HepG2 (cell line): ENCODE results near the gene SMAD7. TPM values are rescaled to one million over a fixed set of nuclear protein-coding genes. Genes with fewer than 3 reads are reported as not detected.
A peak's percentile ranks its signal among the peaks of the same experiment; 100 is the strongest.

Experiments
- ADNP ChIP-seq: sonication (generic); formaldehyde crosslinking; IDR thresholded peaks from 2 replicates; pipeline ENCODE4 v1.4.0; 2020; ENCODE audit warnings: missing genetic modification reagents
- CSRNP2 ChIP-seq: sonication (generic); formaldehyde crosslinking; conservative IDR thresholded peaks from 2 replicates; pipeline ENCODE4 v1.8.0; 2022; ENCODE audit warnings: low read depth, missing genetic modification reagents
- HNRNPL ChIP-seq: fragments of 200-400 bp; formaldehyde crosslinking; IDR thresholded peaks from 2 replicates; pipeline ENCODE4 v1.6.1; 2017; ENCODE audit warnings: mild to moderate bottlenecking, low read depth, low read length
- MAFF ChIP-seq: IDR thresholded peaks from 2 replicates; pipeline ENCODE4 v1.6.1; 2011; ENCODE audit warnings: low read depth, low read length, improper control_type of control experiment
- MXD4 ChIP-seq: IDR thresholded peaks from 2 replicates; pipeline ENCODE4 v1.6.1; 2016; ENCODE audit warnings: mild to moderate bottlenecking, missing biosample characterization, missing genetic modification reagents
- NR2F1 ChIP-seq, 2 experiments: fragments of 450-650 bp in 1 of 2; formaldehyde crosslinking in 1 of 2; IDR thresholded peaks; 2 replicates each; pipeline versions ENCODE4 v1.5.0 to v1.6.1; 2016 to 2020; ENCODE audit warnings: mild to moderate bottlenecking in 1 of 2, missing compliant biosample characterization in 1 of 2, missing genetic modification reagents in 1 of 2, moderate library complexity in 1 of 2
- WIZ ChIP-seq: sonication (generic); formaldehyde crosslinking; IDR thresholded peaks from 2 replicates; pipeline ENCODE4 v1.5.1; 2020; ENCODE audit warnings: mild to moderate bottlenecking, missing genetic modification reagents
- ZFX ChIP-seq: sonication (generic); formaldehyde crosslinking; IDR thresholded peaks from 2 replicates; pipeline ENCODE4 v1.4.0; 2020; ENCODE audit warnings: mild to moderate bottlenecking, low read depth, missing genetic modification reagents, moderate library complexity
- ZNF230 ChIP-seq: sonication (generic); formaldehyde crosslinking; IDR thresholded peaks from 2 replicates; pipeline ENCODE4 v1.4.0; 2020; ENCODE audit warnings: mild to moderate bottlenecking, missing genetic modification reagents
- ZNF350 ChIP-seq: sonication (generic); formaldehyde crosslinking; IDR thresholded peaks from 2 replicates; pipeline ENCODE4 v1.4.0; 2020; ENCODE audit warnings: mild to moderate bottlenecking, low read depth, missing genetic modification reagents, borderline replicate concordance
- ZNF572 ChIP-seq: sonication (generic); formaldehyde crosslinking; IDR thresholded peaks from 2 replicates; pipeline ENCODE4 v1.5.1; 2020; ENCODE audit warnings: mild to moderate bottlenecking, missing genetic modification reagents
- ZNF770 ChIP-seq: sonication (generic); formaldehyde crosslinking; IDR thresholded peaks from 2 replicates; pipeline ENCODE4 v1.5.0; 2020; ENCODE audit warnings: mild to moderate bottlenecking, missing genetic modification reagents
- ZSCAN5A ChIP-seq: sonication (generic); formaldehyde crosslinking; IDR thresholded peaks from 2 replicates; pipeline ENCODE4 v1.8.0; 2022; ENCODE audit warnings: mild to moderate bottlenecking, missing genetic modification reagents, borderline replicate concordance
- polyA plus RNA-seq, 8 experiments: library from polyadenylated mRNA; depleted of rRNA in 3 of 8; stranded (reverse) in 7 of 8; unstranded in 1 of 8; fragments of >200 nt; fragmentation: Illumina TruSeq in 4 of 8; extraction: Trizol in 4 of 8; gene quantifications; 2 replicates each; pipeline versions ENCODE4 v1.2.1 to v1.2.3, GENCODE V29; 2011 to 2016; ENCODE audit warnings: low read depth in 4 of 8, missing spikeins in 1 of 8, mixed read lengths in 1 of 8; ENCODE audit not compliant: insufficient read depth in 1 of 8
- total RNA-seq, 5 experiments: library from RNA; depleted of rRNA; stranded (reverse); fragments of >200 nt; fragmentation: Illumina TruSeq; extraction: Trizol; gene quantifications; 2 replicates each; pipeline ENCODE4 v1.2.3, GENCODE V29; 2016; ENCODE audit warnings: low read depth in 1 of 5
- TF ChIP-seq, protein P1 (sequence below): IDR thresholded peaks from 2 replicates; pipeline ENCODE4 v1.6.1; 2012; ENCODE audit warnings: low read depth, low read length, improper control_type of control experiment
- TF ChIP-seq, protein P2 (sequence below): sonication (generic); formaldehyde crosslinking; IDR thresholded peaks from 2 replicates; pipeline ENCODE4 v1.9.0; 2021; ENCODE audit warnings: missing genetic modification reagents, borderline replicate concordance
- TF ChIP-seq, protein P3 (sequence below): sonication (generic); formaldehyde crosslinking; IDR thresholded peaks from 2 replicates; pipeline ENCODE4 v1.4.0; 2020; ENCODE audit warnings: mild to moderate bottlenecking, missing genetic modification reagents

SMAD7 gene
- total and polyA plus RNA-seq, 2 of the 13 experiments (the other 11 are each of a cell fraction or from before 2014, with no cell fraction given): 17.4 to 24.7 TPM

DNA sequence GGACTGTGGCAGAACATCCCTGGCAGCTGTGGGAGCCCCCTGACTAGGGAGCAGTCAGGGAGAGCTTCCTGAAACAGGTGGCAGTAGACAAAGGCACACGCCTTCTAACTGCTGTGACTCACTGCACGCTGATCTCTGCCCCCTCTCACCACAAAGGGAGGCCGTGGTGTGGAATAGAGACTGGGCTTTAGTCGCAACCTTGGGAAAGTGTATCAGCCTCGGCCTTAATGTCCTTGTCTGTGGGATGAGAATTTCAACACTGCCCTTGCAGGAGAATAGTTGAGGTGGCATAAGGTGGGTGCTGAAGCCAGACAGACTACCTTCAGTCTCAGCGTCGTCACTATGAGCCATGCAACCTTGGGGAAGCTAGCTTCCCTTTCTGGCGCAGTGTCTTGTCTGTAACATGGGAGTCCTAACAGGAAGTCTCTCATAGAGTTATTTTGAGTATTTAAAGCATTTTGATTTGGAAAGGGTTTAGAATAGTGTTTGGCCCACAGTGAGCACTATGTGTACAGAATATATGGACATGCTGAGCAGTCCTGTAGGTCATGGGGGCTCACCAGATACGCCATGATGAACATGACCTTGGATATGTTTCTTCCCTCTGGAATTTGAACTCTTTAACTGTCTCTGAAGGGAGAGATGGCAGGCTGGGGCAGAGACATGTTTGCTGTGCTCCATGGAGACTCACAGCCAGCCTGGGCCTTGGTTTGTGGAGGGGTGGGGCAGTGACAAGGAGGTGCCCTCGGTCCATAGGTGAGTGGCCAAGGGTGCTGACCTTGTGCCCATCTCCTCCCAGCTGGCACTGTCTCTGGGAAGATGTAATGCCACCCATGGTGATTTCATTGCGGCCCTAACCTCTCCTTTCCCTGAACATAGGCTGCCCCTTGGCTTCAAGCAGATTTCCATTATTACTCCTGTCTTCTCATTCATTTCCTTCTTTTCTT is 29.5 kb upstream of the SMAD7 start (continued):
- TF ChIP-seq ZNF770 (CRISPR knock-in tag) (peak; percentile 67), ZNF350 (CRISPR knock-in tag) (no peak), MXD4 (no peak), ZSCAN5A (CRISPR knock-in tag) (no peak), ADNP (CRISPR knock-in tag) (peak; percentile 54; the same call in 1 of the 2 replicates), WIZ (no peak), CSRNP2 (no peak), ZNF230 (no peak), ZNF572 (CRISPR knock-in tag) (no peak), ZFX (CRISPR knock-in tag) (peak; percentile 51), NR2F1 (CRISPR knock-in tag; IDR thresholded peaks at IDR 0.05) (peak in 1 of 2 experiments; percentile 76; a peak in 1 of 4 replicates), MAFF (no peak), HNRNPL (peak; percentile 70; the same call in 1 of the 2 replicates)
- TF ChIP-seq, protein P1, sequence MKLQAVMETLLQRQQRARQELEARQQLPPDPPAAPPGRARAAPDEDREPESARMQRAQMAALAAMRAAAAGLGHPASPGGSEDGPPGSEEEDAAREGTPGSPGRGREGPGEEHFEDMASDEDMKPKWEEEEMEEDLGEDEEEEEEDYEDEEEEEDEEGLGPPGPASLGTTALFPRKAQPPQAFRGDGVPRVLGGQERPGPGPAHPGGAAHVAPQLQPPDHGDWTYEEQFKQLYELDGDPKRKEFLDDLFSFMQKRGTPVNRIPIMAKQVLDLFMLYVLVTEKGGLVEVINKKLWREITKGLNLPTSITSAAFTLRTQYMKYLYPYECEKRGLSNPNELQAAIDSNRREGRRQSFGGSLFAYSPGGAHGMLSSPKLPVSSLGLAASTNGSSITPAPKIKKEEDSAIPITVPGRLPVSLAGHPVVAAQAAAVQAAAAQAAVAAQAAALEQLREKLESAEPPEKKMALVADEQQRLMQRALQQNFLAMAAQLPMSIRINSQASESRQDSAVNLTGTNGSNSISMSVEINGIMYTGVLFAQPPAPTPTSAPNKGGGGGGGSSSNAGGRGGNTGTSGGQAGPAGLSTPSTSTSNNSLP: no peak
- TF ChIP-seq, protein P2, sequence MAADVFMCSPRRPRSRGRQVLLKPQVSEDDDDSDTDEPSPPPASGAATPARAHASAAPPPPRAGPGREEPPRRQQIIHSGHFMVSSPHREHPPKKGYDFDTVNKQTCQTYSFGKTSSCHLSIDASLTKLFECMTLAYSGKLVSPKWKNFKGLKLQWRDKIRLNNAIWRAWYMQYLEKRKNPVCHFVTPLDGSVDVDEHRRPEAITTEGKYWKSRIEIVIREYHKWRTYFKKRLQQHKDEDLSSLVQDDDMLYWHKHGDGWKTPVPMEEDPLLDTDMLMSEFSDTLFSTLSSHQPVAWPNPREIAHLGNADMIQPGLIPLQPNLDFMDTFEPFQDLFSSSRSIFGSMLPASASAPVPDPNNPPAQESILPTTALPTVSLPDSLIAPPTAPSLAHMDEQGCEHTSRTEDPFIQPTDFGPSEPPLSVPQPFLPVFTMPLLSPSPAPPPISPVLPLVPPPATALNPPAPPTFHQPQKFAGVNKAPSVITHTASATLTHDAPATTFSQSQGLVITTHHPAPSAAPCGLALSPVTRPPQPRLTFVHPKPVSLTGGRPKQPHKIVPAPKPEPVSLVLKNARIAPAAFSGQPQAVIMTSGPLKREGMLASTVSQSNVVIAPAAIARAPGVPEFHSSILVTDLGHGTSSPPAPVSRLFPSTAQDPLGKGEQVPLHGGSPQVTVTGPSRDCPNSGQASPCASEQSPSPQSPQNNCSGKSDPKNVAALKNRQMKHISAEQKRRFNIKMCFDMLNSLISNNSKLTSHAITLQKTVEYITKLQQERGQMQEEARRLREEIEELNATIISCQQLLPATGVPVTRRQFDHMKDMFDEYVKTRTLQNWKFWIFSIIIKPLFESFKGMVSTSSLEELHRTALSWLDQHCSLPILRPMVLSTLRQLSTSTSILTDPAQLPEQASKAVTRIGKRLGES (CRISPR knock-in tag): no peak
- TF ChIP-seq, protein P3, sequence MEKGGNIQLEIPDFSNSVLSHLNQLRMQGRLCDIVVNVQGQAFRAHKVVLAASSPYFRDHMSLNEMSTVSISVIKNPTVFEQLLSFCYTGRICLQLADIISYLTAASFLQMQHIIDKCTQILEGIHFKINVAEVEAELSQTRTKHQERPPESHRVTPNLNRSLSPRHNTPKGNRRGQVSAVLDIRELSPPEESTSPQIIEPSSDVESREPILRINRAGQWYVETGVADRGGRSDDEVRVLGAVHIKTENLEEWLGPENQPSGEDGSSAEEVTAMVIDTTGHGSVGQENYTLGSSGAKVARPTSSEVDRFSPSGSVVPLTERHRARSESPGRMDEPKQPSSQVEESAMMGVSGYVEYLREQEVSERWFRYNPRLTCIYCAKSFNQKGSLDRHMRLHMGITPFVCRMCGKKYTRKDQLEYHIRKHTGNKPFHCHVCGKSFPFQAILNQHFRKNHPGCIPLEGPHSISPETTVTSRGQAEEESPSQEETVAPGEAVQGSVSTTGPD: no peak
